Measurements from ENCODE around the gene KARS1.

KARS1 gene

GRCh38 chr16:75578725-75579124 is 68.7 kb downstream of the KARS1 start:
- no peak for DNase-seq

GRCh38 chr16:75578212-75578611 is 69.3 kb downstream of the KARS1 start:
- no peak for DNase-seq
